COLO829 (cell line): Measurements from ENCODE around the gene NAALADL2.

Source experiments
- DNase-seq: peaks from one replicate; pipeline ENCODE4 v3.0.0; 2012; ENCODE audit warnings: low spot score

NAALADL2 gene

GRCh38 chr3:175200391-175201095 lies 341.4 kb downstream of the NAALADL2 start:
- no peak for DNase-seq

GRCh38 chr3:175207361-175207760 lies 348.2 kb downstream of the NAALADL2 start:
- DNase-seq: no peak

GRCh38 chr3:175208326-175208725 lies 349.2 kb downstream of the NAALADL2 start:
- DNase-seq: peak; percentile 38

- DNase-seq: no peak
These were observed 352.3 kb downstream of the NAALADL2 start for GRCh38 chr3:175211466-175211865.

- no peak for DNase-seq
These were observed 353.8 kb downstream of the NAALADL2 start for GRCh38 chr3:175212896-175213295.

GRCh38 chr3:175214216-175214615 lies 355.1 kb downstream of the NAALADL2 start:
- no peak for DNase-seq

- DNase-seq: no peak
These were observed 356.7 kb downstream of the NAALADL2 start for GRCh38 chr3:175215833-175216232.

- DNase-seq: no peak
These were observed 363.2 kb downstream of the NAALADL2 start for GRCh38 chr3:175222356-175222755.

- DNase-seq: no peak
These were observed 364.9 kb downstream of the NAALADL2 start for GRCh38 chr3:175224051-175224450.

- DNase-seq: no peak
These were observed 367.3 kb downstream of the NAALADL2 start for GRCh38 chr3:175226444-175226843.

GRCh38 chr3:175227126-175227525 lies 368.0 kb downstream of the NAALADL2 start:
- DNase-seq: no peak

- no peak for DNase-seq
These were observed 375.1 kb downstream of the NAALADL2 start for GRCh38 chr3:175233957-175234940.

- DNase-seq: no peak
These were observed 379.7 kb downstream of the NAALADL2 start for GRCh38 chr3:175238801-175239200.

- no peak for DNase-seq
These were observed 381.8 kb downstream of the NAALADL2 start for GRCh38 chr3:175240921-175241320.

- no peak for DNase-seq
These were observed 383.1 kb downstream of the NAALADL2 start for GRCh38 chr3:175242243-175242642.

- DNase-seq: no peak
These were observed 387.1 kb downstream of the NAALADL2 start for GRCh38 chr3:175246234-175246633.

- DNase-seq: no peak
These were observed 387.6 kb downstream of the NAALADL2 start for GRCh38 chr3:175246766-175247165.

- no peak for DNase-seq
These were observed 388.5 kb downstream of the NAALADL2 start for GRCh38 chr3:175247629-175248028.

GRCh38 chr3:175248832-175249231 lies 389.7 kb downstream of the NAALADL2 start:
- DNase-seq: no peak

GRCh38 chr3:175255698-175256097 lies 396.6 kb downstream of the NAALADL2 start:
- DNase-seq: no peak

- no peak for DNase-seq
These were observed 398.0 kb downstream of the NAALADL2 start for GRCh38 chr3:175257123-175257522.

- no peak for DNase-seq
These were observed 399.6 kb downstream of the NAALADL2 start for GRCh38 chr3:175258763-175259162.

GRCh38 chr3:175260145-175260794 lies 401.1 kb downstream of the NAALADL2 start:
- no peak for DNase-seq
